ENCODE results near the gene RTN4R. TPM values are rescaled to one million over a fixed set of nuclear protein-coding genes. Genes with fewer than 3 reads are reported as not detected.

The RTN4R gene
- total and polyA plus RNA-seq, 9 of the 15 experiments (the other 6 are each of a cell fraction or from before 2014, with no cell fraction given): 0.04 to 2.8 (median 1.4) TPM; not detected in 3

- TF ChIP-seq E2F6 (IDR thresholded peaks at IDR 0.05; ENCODE audit: borderline replicate concordance in 1 of 2, extremely low read depth in 1 of 2, insufficient read depth in 1 of 2, insufficient read length in 1 of 2, low read depth in 1 of 2, low read length in 1 of 2, poor library complexity in 1 of 2, severe bottlenecking in 1 of 2) (peak in 1 of 2 experiments; percentile 33), ZC3H4 (CRISPR knock-in tag; IDR thresholded peaks at IDR 0.05; ENCODE audit: borderline replicate concordance) (0 out of 2 replicates have a peak, but pooled peaks have one; percentile 2), NRF1 (conservative IDR thresholded peaks at IDR 0.05 in 1 of 2, IDR thresholded peaks at IDR 0.05 in 1 of 2) (peak; percentile 75 to 80), ARID4B (CRISPR knock-in tag; IDR thresholded peaks at IDR 0.05) (no peak), FOXM1 (IDR thresholded peaks at IDR 0.05; ENCODE audit: low read depth) (no peak), FOXM1 (CRISPR knock-in tag; IDR thresholded peaks at IDR 0.05; ENCODE audit: low read depth) (0 out of 2 replicates have a peak, but pooled peaks have one; percentile 21)
Observed at GRCh38 chr22:20259327-20259688, 8.8 kb downstream of the RTN4R start (continued).

Measured in K562 (cell line).